Esophagus muscularis mucosa (tissue), 4 donors: Measurements from ENCODE around the gene KANK4. TPM values are rescaled to one million over a fixed set of nuclear protein-coding genes. Genes with fewer than 3 reads are reported as not detected.

Experiments used
- DNase-seq: peaks from one replicate; pipeline ENCODE4 v3.0.0-alpha.2; 2017; ENCODE audit errors: extremely low spot score
- H3K27ac ChIP-seq, 4 donors: fragments of 200-600 bp; sonication (generic); replicated peaks in 1 of 4; 1 replicate in 3 of 4; 2 replicates in 1 of 4; pipeline ENCODE4 v1.5.1; 2016 to 2019; ENCODE audit warnings: mild to moderate bottlenecking in 1 of 4
- H3K27me3 ChIP-seq, 4 donors: fragments of 200-600 bp; sonication (generic); one replicate each; pipeline versions ENCODE4 v1.5.1 to v1.6.0; 2016 to 2019
- H3K36me3 ChIP-seq, 4 donors: fragments of 200-600 bp; sonication (generic); one replicate each; pipeline ENCODE4 v1.5.1; 2016 to 2019
- H3K4me1 ChIP-seq, 4 donors: fragments of 200-600 bp; sonication (generic); one replicate each; pipeline ENCODE4 v1.5.1; 2016 to 2019
- H3K4me3 ChIP-seq, 4 donors: fragments of 200-600 bp; sonication (generic); 1 replicate in 2 of 4; 2 replicates in 2 of 4; pipeline ENCODE4 v1.5.1; 2016 to 2019; ENCODE audit warnings: mild to moderate bottlenecking in 4 of 4, moderate library complexity in 1 of 4
- H3K9me3 ChIP-seq, 4 donors: fragments of 200-600 bp; sonication (generic); 1 replicate in 3 of 4; 2 replicates in 1 of 4; pipeline ENCODE4 v1.5.1; 2016 to 2019
- EP300 ChIP-seq: sonication (generic); formaldehyde crosslinking; IDR thresholded peaks from one replicate; pipeline ENCODE4 v1.6.1; 2017; ENCODE audit warnings: antibody characterized with exemption
- POLR2A ChIP-seq: fragments of 450-650 bp; IDR thresholded peaks from one replicate; pipeline ENCODE4 v1.6.1; 2017; ENCODE audit warnings: antibody characterized with exemption, moderate library complexity, mild to moderate bottlenecking, low read depth
- POLR2AphosphoS5 ChIP-seq, 2 donors: sonication (generic); formaldehyde crosslinking; IDR thresholded peaks; one replicate each; pipeline ENCODE4 v1.6.1; 2017; ENCODE audit warnings: antibody characterized with exemption in 2 of 2
- WGBS: methylation state at CpG from one replicate; pipeline ENCODE4 v1.1.5; 2018; 5-methylcytosine and 5-hydroxymethylcytosine counted together
- intact Hi-C: fragments of 100-400 bp; cut with DNase I; formaldehyde crosslinking; loops from one replicate; pipeline ENCODE4 v1.15.1; 2023
- total RNA-seq, 4 donors: library from RNA; depleted of rRNA; stranded (reverse); fragments of >200 nt; gene quantifications; one replicate each; pipeline versions ENCODE4 v1.1.0 to v1.2.1, GENCODE V29; 2016
- TF ChIP-seq, protein P1 (sequence below), 3 experiments: fragments of 200-600 bp in 2 of 3; fragments of 450-650 bp in 1 of 3; sonication (generic) in 2 of 3; IDR thresholded peaks; one replicate each; pipeline ENCODE4 v1.5.1; 2017 to 2019; ENCODE audit warnings: antibody characterized with exemption in 3 of 3, mild to moderate bottlenecking in 2 of 3, moderate library complexity in 1 of 3

KANK4 gene
- total RNA-seq, 4 donors from 2014 or later, result 0.42 to 1.4 (median 0.84) TPM

DNA sequence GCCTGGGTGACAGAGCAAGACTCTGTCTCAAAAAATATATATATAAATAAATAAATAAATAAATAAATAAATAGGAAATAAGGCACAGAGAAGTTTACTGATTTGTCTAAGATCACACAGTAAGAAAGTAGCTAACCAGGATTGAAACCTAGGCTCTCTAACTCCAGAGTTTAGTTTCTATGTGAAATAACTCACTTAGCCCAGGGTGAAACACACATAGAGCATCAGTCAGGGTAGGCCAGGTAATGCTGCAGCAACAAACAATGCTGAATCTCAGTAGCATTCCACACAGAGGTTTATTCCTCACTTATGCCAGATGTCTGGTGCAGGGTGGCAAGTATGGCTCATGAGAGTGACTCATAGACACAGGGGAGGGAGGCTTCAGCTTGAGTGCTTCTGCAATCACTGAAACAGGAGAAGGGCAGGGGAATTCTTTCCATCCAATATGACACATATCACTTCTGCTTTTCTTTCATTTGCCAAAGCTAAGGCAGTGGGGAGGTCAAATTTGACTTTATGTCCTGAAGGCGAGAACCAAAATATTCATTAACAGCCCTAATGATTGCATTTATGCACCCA is 37.1 kb upstream of the KANK4 start:
- no peak overlapping the region for H3K4me3 ChIP-seq
- WGBS, result 92% methylated on average over 1 of the region's 1 CpG
- no peaks in the 10 kb centered on the region for H3K27me3 ChIP-seq
- intact Hi-C loops, result no loop called here
- H3K9me3 ChIP-seq, result no peaks in the 10 kb centered on the region
- no peaks in the 10 kb centered on the region for H3K36me3 ChIP-seq
- TF ChIP-seq, protein P1, sequence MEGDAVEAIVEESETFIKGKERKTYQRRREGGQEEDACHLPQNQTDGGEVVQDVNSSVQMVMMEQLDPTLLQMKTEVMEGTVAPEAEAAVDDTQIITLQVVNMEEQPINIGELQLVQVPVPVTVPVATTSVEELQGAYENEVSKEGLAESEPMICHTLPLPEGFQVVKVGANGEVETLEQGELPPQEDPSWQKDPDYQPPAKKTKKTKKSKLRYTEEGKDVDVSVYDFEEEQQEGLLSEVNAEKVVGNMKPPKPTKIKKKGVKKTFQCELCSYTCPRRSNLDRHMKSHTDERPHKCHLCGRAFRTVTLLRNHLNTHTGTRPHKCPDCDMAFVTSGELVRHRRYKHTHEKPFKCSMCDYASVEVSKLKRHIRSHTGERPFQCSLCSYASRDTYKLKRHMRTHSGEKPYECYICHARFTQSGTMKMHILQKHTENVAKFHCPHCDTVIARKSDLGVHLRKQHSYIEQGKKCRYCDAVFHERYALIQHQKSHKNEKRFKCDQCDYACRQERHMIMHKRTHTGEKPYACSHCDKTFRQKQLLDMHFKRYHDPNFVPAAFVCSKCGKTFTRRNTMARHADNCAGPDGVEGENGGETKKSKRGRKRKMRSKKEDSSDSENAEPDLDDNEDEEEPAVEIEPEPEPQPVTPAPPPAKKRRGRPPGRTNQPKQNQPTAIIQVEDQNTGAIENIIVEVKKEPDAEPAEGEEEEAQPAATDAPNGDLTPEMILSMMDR (IDR thresholded peaks at IDR 0.05), result no peak
- TF ChIP-seq POLR2AphosphoS5 (IDR thresholded peaks at IDR 0.05) (no peak), POLR2A (no peak), EP300 (no peak)
- no peak for DNase-seq
- no peak overlapping the region for H3K27ac ChIP-seq
- no peaks in the 10 kb centered on the region for H3K4me1 ChIP-seq

DNA sequence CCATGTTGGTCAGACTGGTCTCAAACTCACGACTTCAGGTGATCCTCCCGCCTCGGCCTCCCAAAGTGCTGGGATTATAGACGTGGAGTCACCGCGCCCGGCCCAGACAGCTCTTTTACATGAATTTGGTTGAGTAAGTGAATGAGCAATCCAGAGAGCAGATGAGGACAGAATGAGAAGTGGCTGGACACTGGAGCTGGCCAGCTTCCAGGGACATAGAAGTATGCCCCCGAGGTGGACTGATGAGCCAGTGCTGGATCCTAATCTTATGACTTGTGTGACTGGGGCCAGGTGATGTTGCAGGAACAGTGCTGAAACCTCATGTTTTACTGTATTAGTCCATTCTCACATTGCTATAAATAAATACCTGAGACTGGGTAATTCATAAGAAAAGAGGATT is 35.9 kb upstream of the KANK4 start:
- Histone ChIP-seq H3K27ac (no peak overlapping the region), H3K36me3 (no peaks in the 10 kb centered on the region), H3K4me3 (no peak overlapping the region), H3K9me3 (no peaks in the 10 kb centered on the region), H3K27me3 (no peaks in the 10 kb centered on the region), H3K4me1 (no peaks in the 10 kb centered on the region)
- TF ChIP-seq POLR2AphosphoS5 (IDR thresholded peaks at IDR 0.05) (no peak), POLR2A (no peak), EP300 (no peak)
- TF ChIP-seq, protein P1 (IDR thresholded peaks at IDR 0.05), result no peak
- intact Hi-C loops, result no loop called here
- no peak for DNase-seq
- 90% methylated on average over 8 of the region's 8 CpGs for WGBS

DNA sequence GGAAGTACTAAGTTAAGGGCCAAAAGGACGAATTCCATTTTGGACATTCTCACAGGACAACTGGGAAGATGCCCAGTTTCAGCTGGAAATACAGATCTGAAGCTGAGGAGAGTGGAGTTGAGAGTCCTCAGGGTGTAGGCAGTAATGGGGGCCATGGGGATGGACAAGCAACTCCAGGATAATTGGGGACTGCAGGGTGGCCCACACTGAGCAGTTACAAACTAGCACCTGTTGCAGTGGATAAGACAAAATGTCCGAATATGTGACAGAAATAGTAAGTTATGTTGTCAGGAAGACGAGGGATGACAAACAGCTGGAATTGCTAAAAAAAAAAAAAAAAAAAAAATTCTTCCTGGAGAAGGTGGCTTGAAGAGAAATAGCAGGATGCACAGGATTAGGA is 34.6 kb upstream of the KANK4 start:
- intact Hi-C loops, result no loop called here
- H3K27me3 ChIP-seq, result no peaks in the 10 kb centered on the region
- no peak overlapping the region for H3K4me3 ChIP-seq
- H3K9me3 ChIP-seq, result no peaks in the 10 kb centered on the region
- no peaks in the 10 kb centered on the region for H3K4me1 ChIP-seq
- WGBS, result 47% methylated on average over 3 of the region's 3 CpGs
- no peak overlapping the region for H3K27ac ChIP-seq
- H3K36me3 ChIP-seq, result no peaks in the 10 kb centered on the region
- no peak for DNase-seq
- TF ChIP-seq, protein P1 (IDR thresholded peaks at IDR 0.05), result no peak
- TF ChIP-seq POLR2AphosphoS5 (IDR thresholded peaks at IDR 0.05) (no peak), EP300 (no peak), POLR2A (no peak)

DNA sequence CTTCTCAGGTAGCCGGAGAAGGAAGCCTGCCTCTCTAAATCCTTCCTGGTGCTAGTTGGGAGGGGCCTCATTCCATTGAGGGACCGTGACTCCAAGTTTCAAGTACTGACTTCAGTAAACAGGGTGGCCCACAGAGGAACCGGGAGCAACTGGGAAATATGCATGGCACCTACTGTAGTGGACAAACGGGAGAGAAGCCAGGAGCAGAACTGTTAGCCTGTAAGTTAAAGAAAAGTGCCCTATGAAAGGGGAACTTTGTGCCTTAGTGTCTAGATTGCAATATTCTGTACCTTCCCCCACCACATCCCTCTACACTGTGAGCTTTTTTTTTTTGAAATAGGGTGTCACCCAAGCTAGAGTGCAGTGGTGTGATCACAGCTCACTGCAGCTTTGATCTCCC is 33.2 kb upstream of the KANK4 start:
- TF ChIP-seq, protein P1 (IDR thresholded peaks at IDR 0.05), result no peak
- TF ChIP-seq POLR2A, result no peak
- no peak for TF ChIP-seq POLR2AphosphoS5 (IDR thresholded peaks at IDR 0.05)
- 88% methylated on average over 4 of the region's 4 CpGs for WGBS
- Histone ChIP-seq H3K9me3 (no peaks in the 10 kb centered on the region), H3K27me3 (no peaks in the 10 kb centered on the region), H3K4me3 (no peak overlapping the region), H3K4me1 (no peaks in the 10 kb centered on the region), H3K27ac (no peak overlapping the region), H3K36me3 (no peaks in the 10 kb centered on the region)
- intact Hi-C loops, result no loop called here
- no peak for DNase-seq

DNA sequence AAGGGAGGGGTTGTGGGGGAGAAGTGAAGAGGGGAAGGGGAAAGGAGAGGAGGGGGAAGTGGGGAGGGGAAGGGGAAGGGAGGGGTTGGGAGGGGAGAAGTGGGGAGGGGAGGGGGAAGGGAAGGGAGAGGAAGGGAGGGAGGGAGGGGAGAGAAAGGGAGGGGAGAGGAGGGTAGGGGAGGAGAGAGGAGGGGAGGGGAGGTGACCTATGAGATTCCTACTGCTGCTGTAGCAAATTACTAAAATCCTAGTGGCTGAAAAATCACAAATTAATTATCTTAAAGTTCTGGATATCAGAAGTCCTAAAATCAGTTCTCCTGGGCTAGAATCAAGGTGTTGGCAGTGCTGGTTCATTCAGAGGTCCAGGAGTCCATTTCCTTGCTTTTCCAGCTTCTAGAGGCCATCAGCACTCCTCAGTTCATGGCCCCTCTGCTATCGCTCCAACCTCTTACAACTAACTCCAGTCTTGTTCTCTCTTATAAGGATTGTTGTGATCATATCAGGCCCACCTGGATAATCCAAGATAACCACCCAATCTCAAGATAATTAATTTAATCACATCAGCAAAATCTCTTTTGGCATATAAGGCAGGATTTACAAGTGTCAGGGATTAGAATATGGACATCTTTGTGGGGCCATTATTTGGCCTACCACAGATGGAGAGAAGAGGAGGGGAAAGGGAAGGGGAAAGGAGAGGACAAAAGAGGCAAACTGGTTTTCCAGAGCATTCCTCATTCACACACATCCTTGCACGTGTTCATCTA is 30.4 kb upstream of the KANK4 start:
- no peak overlapping the region for H3K4me3 ChIP-seq
- TF ChIP-seq POLR2AphosphoS5 (IDR thresholded peaks at IDR 0.05) (no peak), POLR2A (no peak), EP300 (no peak)
- TF ChIP-seq, protein P1 (IDR thresholded peaks at IDR 0.05), result no peak
- H3K4me1 ChIP-seq, result no peaks in the 10 kb centered on the region
- DNase-seq, result no peak
- intact Hi-C loops, result no loop called here
- H3K27me3 ChIP-seq, result no peaks in the 10 kb centered on the region
- H3K9me3 ChIP-seq, result no peaks in the 10 kb centered on the region
- no peak overlapping the region for H3K27ac ChIP-seq
- H3K36me3 ChIP-seq, result no peaks in the 10 kb centered on the region
- WGBS, result 98% methylated on average over 2 of the region's 2 CpGs
